Heart right ventricle (tissue), 16 donors: Measurements from ENCODE around the gene HOXA13. TPM values are rescaled to one million over a fixed set of nuclear protein-coding genes. Genes with fewer than 3 reads are reported as not detected.

ENCODE experiments used
- ATAC-seq, 8 donors: fragments of 200-7000 bp; cut with Tn5 transposase; one replicate each; pipeline ENCODE4 v1.9.1; 2020; ENCODE audit warnings: mild to moderate bottlenecking in 8 of 8, moderate library complexity in 8 of 8, moderate number of reproducible peaks in 1 of 8
- DNase-seq, 2 donors: peaks; one replicate each; pipeline ENCODE4 v3.0.0-alpha.2; 2020
- H3K27ac ChIP-seq, 10 donors: fragments of 200-600 bp; sonication (generic) in 2 of 10; one replicate each; pipeline versions ENCODE4 v1.5.0 to v1.8.0; 2020 to 2022; ENCODE audit warnings: mild to moderate bottlenecking in 3 of 10
- H3K27me3 ChIP-seq, 7 donors: fragments of 200-600 bp; one replicate each; pipeline ENCODE4 v1.8.0; 2021 to 2022; ENCODE audit warnings: mild to moderate bottlenecking in 2 of 7
- H3K36me3 ChIP-seq, 9 donors: fragments of 200-600 bp; sonication (generic) in 1 of 9; one replicate each; pipeline versions ENCODE4 v1.5.0 to v1.8.0; 2020 to 2022; ENCODE audit warnings: mild to moderate bottlenecking in 2 of 9
- H3K4me1 ChIP-seq, 9 donors: fragments of 200-600 bp; sonication (generic) in 1 of 9; one replicate each; pipeline versions ENCODE4 v1.5.0 to v1.8.0; 2020 to 2022; ENCODE audit warnings: mild to moderate bottlenecking in 4 of 9
- H3K4me3 ChIP-seq, 10 donors: fragments of 200-600 bp; sonication (generic) in 2 of 10; one replicate each; pipeline versions ENCODE4 v1.5.0 to v1.8.0; 2020 to 2022; ENCODE audit warnings: mild to moderate bottlenecking in 7 of 10, moderate library complexity in 2 of 10
- H3K9me3 ChIP-seq, 11 donors: fragments of 200-600 bp in 10 of 11; sonication (generic) in 2 of 11; one replicate each; pipeline versions ENCODE4 v1.5.0 to v1.8.0; 2013 to 2022; ENCODE audit warnings: mild to moderate bottlenecking in 2 of 11, control low read depth in 1 of 11, moderate library complexity in 1 of 11
- WGBS, 2 donors: extraction: QIAGEN DNeasy Blood & Tissue Kit; methylation state at CpG; one replicate each; pipeline ENCODE4 v1.1.7; 2013; ENCODE audit warnings: inconsistent platforms in 1 of 2; 5-methylcytosine and 5-hydroxymethylcytosine counted together
- intact Hi-C, 10 donors: fragments of 100-400 bp; cut with DNase I; formaldehyde crosslinking; loops; one replicate each; pipeline versions ENCODE4 v1.11.1 to v1.14.2; 2022
- polyA plus RNA-seq, 2 donors: library from polyadenylated mRNA; stranded (reverse); fragments of 200-250 nt; gene quantifications; one replicate each; pipeline ENCODE4 v1.2.3, GENCODE V29; 2013
- total RNA-seq, 10 donors: library from RNA; stranded (reverse); fragmentation: NEBNext Ultra II Directional in 3 of 10; extraction: Animal tissue kit (Norgen Biotek cat#: 25700) in 3 of 10; gene quantifications; one replicate each; pipeline versions ENCODE4 v1.2.1 to v1.2.4, GENCODE V29; 2021 to 2023
- TF ChIP-seq, protein P1 (sequence below), 9 donors: fragments of 200-600 bp; sonication (generic) in 2 of 9; IDR thresholded peaks; one replicate each; pipeline versions ENCODE4 v1.5.0 to v1.8.0; 2021 to 2022; ENCODE audit warnings: antibody characterized with exemption in 9 of 9, mild to moderate bottlenecking in 5 of 9, moderate library complexity in 1 of 9
- donor health status: Arrhythmogenic right ventricular cardiomyopathy.
- donor health status: ischemic (EF 13 %, LVEDD 7.1; RV severe dilation, severe dysfunction).
- donor health status: healthy with polysubstance abuse.
- donor health status: DM: no; HTN: yes; CAD: no.
- donor health status: DM: no; HTN: no; CAD: no.
- donor health status: ischemic (EF 25% LVEDD 6.9; RV normal size, moderate dysfunction).
- donor health status: ischemic (EF 25% LVEDD 5.7; RV mildly dilated, moderate dysfunction).
- donor health status: healthy.
- donor health status: DM: yes; HTN: yes; CAD: no.
- donor health status: Ischemic cardiomyopathy.
- donor health status: ischemic (EF 35%, LVEDD 5.7; RV mildly dilated, moderate dysfunction).
- donor health status: nonischemic (EF 11% LVEDD 7.7; RV severe dilation, severe dysfunction).
- donor health status: DM: yes; HTN: yes; CAD: no.
- donor health status: PGD.
- donor health status: ischemic (EF 29% LVEDD 5.4; RV normal size, mild dysfunction).
- donor health status: nonischemic (EF 23%, LVEDD 6.1; RV moderate dilation, normal function).

The HOXA13 gene
- total and polyA plus RNA-seq, 12 donors, result not detected

DNA sequence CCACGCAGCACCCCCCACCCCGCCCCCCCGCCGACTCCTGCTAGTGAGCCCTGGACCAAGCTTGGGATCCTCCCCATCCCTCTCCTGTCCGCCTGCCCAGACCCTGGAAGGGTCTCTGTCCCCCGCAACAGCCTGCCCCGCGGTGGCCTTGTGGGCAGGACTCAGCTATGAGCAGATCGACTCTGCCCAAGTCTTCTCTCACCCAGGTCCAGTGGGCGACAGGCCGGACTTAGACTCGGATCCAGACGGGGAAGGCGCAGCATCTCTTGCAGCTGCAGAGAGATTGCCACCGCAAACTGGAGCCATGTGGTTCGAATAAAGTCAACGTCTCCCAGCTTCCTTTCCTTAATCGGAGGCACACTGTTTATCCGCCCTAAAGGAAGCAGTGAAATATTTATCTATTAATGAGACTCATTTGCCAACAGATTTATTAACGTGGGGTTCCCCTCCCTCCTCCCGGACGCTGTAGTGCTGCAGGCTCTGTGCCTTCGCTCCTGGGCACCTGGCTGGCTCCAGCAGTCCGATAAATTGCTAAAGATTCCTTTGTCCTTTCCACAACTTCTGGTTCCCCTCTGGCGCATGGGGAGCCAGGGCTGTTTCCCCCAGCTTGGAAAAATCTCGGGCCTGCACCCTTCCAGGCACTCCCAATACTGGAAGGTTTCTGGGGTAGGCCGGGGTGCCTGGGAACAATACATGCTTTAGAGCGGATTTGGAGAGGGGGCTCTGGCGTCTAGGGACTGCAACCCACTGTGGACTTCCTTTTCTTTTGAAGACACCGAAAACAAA, 42.8 kb downstream of the HOXA13 start:
- peaks cover 80 to 100% (median 100%) of the 10 kb centered on the region in 7 donors for H3K27me3 ChIP-seq
- peaks cover 0 to 8% (median 0%) of the 10 kb centered on the region in 9 donors for H3K36me3 ChIP-seq
- ATAC-seq, result no peak
- peaks cover 5 to 78% (median 28%) of the 10 kb centered on the region in 9 donors for H3K4me1 ChIP-seq
- H3K9me3 ChIP-seq, result no peaks in the 10 kb centered on the region
- no peak for DNase-seq
- TF ChIP-seq, protein P1, sequence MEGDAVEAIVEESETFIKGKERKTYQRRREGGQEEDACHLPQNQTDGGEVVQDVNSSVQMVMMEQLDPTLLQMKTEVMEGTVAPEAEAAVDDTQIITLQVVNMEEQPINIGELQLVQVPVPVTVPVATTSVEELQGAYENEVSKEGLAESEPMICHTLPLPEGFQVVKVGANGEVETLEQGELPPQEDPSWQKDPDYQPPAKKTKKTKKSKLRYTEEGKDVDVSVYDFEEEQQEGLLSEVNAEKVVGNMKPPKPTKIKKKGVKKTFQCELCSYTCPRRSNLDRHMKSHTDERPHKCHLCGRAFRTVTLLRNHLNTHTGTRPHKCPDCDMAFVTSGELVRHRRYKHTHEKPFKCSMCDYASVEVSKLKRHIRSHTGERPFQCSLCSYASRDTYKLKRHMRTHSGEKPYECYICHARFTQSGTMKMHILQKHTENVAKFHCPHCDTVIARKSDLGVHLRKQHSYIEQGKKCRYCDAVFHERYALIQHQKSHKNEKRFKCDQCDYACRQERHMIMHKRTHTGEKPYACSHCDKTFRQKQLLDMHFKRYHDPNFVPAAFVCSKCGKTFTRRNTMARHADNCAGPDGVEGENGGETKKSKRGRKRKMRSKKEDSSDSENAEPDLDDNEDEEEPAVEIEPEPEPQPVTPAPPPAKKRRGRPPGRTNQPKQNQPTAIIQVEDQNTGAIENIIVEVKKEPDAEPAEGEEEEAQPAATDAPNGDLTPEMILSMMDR (IDR thresholded peaks at IDR 0.05), result no peak
- no peak overlapping the region for H3K27ac ChIP-seq
- peak overlapping the region in 1 of 10 donors; percentile 35 for H3K4me3 ChIP-seq
- 9% methylated on average over 27 to 30 of the region's 30 CpGs for WGBS, 2 donors
- intact Hi-C loops, result loop anchor here in 5 of 10 donors (5.0 to 10.0 kb wide), 5 partner anchors 302 to 1302 kb away; no protein-coding TSS in a partner anchor

GRCh38 chr7:27156508-27156898, 43.4 kb downstream of the HOXA13 start, which contains the start of gene HOXA7:
Gene HOXA7 (minus strand): TSS chr7:27156675. CDS start chr7:27156545, 130 bp downstream.
- Histone ChIP-seq H3K27ac (peak within 1 kb of the TSS in 1 of 10 donors; percentile 14), H3K4me3 (peak within 1 kb of the TSS in 5 of 10 donors; percentile 10 to 35 (median 17)), H3K4me1 (peaks cover 5 to 79% (median 29%) of the 10 kb centered on the region in 9 donors), H3K27me3 (peaks cover 86 to 100% (median 100%) of the 10 kb centered on the region in 7 donors), H3K36me3 (peaks cover 0 to 8% (median 0%) of the 10 kb centered on the region in 9 donors), H3K9me3 (no peaks in the 10 kb centered on the region)
- TF ChIP-seq, protein P1 (IDR thresholded peaks at IDR 0.05), result no peak
- no peak for DNase-seq
- ATAC-seq, result no peak
- intact Hi-C loops, result loop anchor here in 5 of 10 donors (5.0 to 10.0 kb wide), 5 partner anchors 302 to 1302 kb away; no protein-coding TSS in a partner anchor
- WGBS, 2 donors, result 2 to 4% methylated on average over 33 of the region's 33 CpGs

DNA sequence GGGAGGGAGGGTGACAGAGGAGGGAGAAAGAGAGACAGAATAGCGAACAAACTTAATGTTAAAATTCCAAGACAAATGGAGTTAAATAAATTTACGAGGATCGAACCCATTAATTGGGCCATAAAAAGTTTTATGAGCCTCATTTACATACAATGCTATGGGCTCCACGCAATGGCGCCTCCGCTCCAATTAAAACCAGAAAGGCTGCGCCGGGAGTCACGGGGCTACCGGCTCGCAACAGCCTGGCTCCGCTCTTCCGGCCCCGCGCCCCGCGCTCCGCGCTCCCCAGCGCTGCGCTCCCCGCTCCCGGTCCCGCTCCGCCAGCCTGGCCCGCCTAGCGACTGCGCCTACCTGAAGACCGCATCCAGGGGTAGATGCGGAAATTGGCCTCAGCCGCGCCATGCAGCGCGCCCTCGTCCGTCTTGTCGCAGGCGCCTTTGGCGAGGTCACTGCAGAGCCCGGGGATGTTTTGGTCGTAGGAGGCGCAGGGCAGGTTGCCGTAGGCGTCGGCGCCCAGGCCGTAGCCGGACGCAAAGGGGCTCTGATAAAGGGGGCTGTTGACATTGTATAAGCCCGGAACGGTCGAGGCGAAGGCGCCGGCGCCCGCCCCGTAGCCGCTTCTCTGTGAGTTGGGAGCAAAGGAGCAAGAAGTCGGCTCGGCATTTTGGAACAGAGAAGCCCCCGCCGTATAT, 43.9 kb downstream of the HOXA13 start:
- peaks cover 81 to 100% (median 100%) of the 10 kb centered on the region in 7 donors for H3K27me3 ChIP-seq
- H3K27ac ChIP-seq, result peak overlapping the region in 1 of 10 donors; percentile 14
- H3K4me3 ChIP-seq, result peak overlapping the region in 5 of 10 donors; percentile 10 to 35 (median 17)
- peaks cover 0 to 8% (median 0%) of the 10 kb centered on the region in 9 donors for H3K36me3 ChIP-seq
- TF ChIP-seq, protein P1 (IDR thresholded peaks at IDR 0.05), result no peak
- H3K4me1 ChIP-seq, result peaks cover 5 to 79% (median 31%) of the 10 kb centered on the region in 9 donors
- intact Hi-C loops, result loop anchor here in 5 of 10 donors (5.0 to 10.0 kb wide), 5 partner anchors 301 to 1301 kb away; no protein-coding TSS in a partner anchor
- DNase-seq, result no peak
- no peak for ATAC-seq
- WGBS, 2 donors, result 2% methylated on average over 63 of the region's 63 CpGs
- no peaks in the 10 kb centered on the region for H3K9me3 ChIP-seq
